ENCODE results near the gene HOXA3. TPM values are rescaled to one million over a fixed set of nuclear protein-coding genes. Genes with fewer than 3 reads are reported as not detected.

HOXA3 gene
- total and polyA plus RNA-seq, 2 of the 8 experiments (the other 6 are each of a cell fraction or from before 2014, with no cell fraction given): not detected

- TF ChIP-seq MAFK (IDR thresholded peaks at IDR 0.05; ENCODE audit: low read depth, low read length) (no peak), EZH2 (IDR thresholded peaks at IDR 0.05; ENCODE audit: low read depth, low read length, severe bottlenecking) (peak; percentile 98)
Measured at GRCh38 chr7:27158436-27159265, 6.3 kb upstream of the HOXA3 start (continued).
